ENCODE results near the gene LCE1E.

- TF ChIP-seq EZH2phosphoT487 (IDR thresholded peaks at IDR 0.05; ENCODE audit: low read depth) (no peak), CTCF (IDR thresholded peaks at IDR 0.05; ENCODE audit: low read depth, low read length) (no peak)
Measured at GRCh38 chr1:152776361-152776760, 9.7 kb upstream of the LCE1E start.

All from OCI-LY3 (cell line).